Measurements from ENCODE around the gene RELT.

- no peak for TF ChIP-seq CTCF (conservative IDR thresholded peaks at IDR 0.05; ENCODE audit: low read depth, low read length)
- no peak for TF ChIP-seq EZH2 (IDR thresholded peaks at IDR 0.05; ENCODE audit: low read length, unreplicated experiment)
Observed at GRCh38 chr11:73399636-73400035, 23.4 kb downstream of the RELT start.

Measured in PC-3 (cell line).